SK-N-SH (cell line): ENCODE measurements around the gene GNB5. TPM values are rescaled to one million over a fixed set of nuclear protein-coding genes. Genes with fewer than 3 reads are reported as not detected.

Experiments
- CTCF ChIA-PET: fragments of 300-600, 350-600 bp; formaldehyde crosslinking; extraction: SDS; loops from one replicate; lab custom pipeline; 2021; lab: Yijun Ruan, JAX
- POLR2A ChIA-PET: fragments of 350-600 bp; sonication (Branson Sonifier 250); formaldehyde crosslinking; extraction: SDS; loops from one replicate; lab custom pipeline; 2020; ENCODE audit warnings: antibody characterized with exemption, inconsistent platforms; lab: Yijun Ruan, JAX
- DNase-seq: peaks from one replicate; pipeline ENCODE4 v3.0.0; 2012
- H2AFZ ChIP-seq: fragments of 200-600 bp; sonication (generic); 2 replicates; pipeline ENCODE4 v1.8.1; 2016; ENCODE audit warnings: antibody characterized with exemption, mild to moderate bottlenecking, low read depth
- H3F3A ChIP-seq: fragments of 200-600 bp; sonication (generic); replicated peaks from 2 replicates; pipeline ENCODE3; 2016; ENCODE audit warnings: antibody characterized with exemption, mild to moderate bottlenecking; ENCODE audit not compliant: insufficient read depth
- H3K27ac ChIP-seq, 2 experiments: fragments of 200-500 bp in 1 of 2; fragments of 200-600 bp in 1 of 2; sonication (Bioruptor generic) in 1 of 2; sonication (generic), shearing (Covaris generic) in 1 of 2; 2 replicates each; pipeline versions ENCODE4 v1.5.1 to v1.6.1; 2014 to 2016; ENCODE audit warnings: low read depth in 2 of 2, inconsistent platforms in 1 of 2, low read length in 1 of 2, mild to moderate bottlenecking in 1 of 2, mixed read lengths in 1 of 2
- H3K27me3 ChIP-seq: fragments of 200-600 bp; sonication (generic), shearing (Covaris generic); 2 replicates; pipeline ENCODE4 v1.6.1; 2016; ENCODE audit warnings: mixed run types; ENCODE audit not compliant: insufficient read depth
- H3K36me3 ChIP-seq, 2 experiments: fragments of 200-500 bp in 1 of 2; fragments of 200-600 bp in 1 of 2; sonication (Bioruptor generic) in 1 of 2; sonication (generic) in 1 of 2; replicated peaks in 1 of 2; 2 replicates each; pipeline versions ENCODE3 to v1.5.1; 2014 to 2016; ENCODE audit warnings: low read length in 1 of 2, mild to moderate bottlenecking in 1 of 2; ENCODE audit not compliant: insufficient read depth in 2 of 2, control insufficient read depth in 1 of 2
- H3K4me1 ChIP-seq, 2 experiments: fragments of 200-500 bp in 1 of 2; fragments of 200-600 bp in 1 of 2; sonication (Bioruptor generic) in 1 of 2; sonication (generic), shearing (Covaris generic) in 1 of 2; 2 replicates each; pipeline versions ENCODE4 v1.5.1 to v1.6.1; 2014 to 2016; ENCODE audit warnings: low read depth in 1 of 2, low read length in 1 of 2, mixed run types in 1 of 2; ENCODE audit not compliant: insufficient read depth in 2 of 2, control insufficient read depth in 1 of 2
- H3K4me2 ChIP-seq: fragments of 200-600 bp; sonication (generic), shearing (Covaris generic); 2 replicates; pipeline ENCODE4 v1.6.1; 2017; ENCODE audit warnings: mixed run types
- H3K4me3 ChIP-seq, 2 experiments: fragments of 200-500 bp in 1 of 2; fragments of 200-600 bp in 1 of 2; sonication (Bioruptor generic) in 1 of 2; sonication (generic), shearing (Covaris generic) in 1 of 2; 2 replicates each; pipeline versions ENCODE4 v1.5.1 to v1.8.1; 2014 to 2016; ENCODE audit warnings: low read depth in 2 of 2, inconsistent platforms in 1 of 2, low read length in 1 of 2, mild to moderate bottlenecking in 1 of 2, mixed read lengths in 1 of 2, moderate library complexity in 1 of 2
- H3K79me2 ChIP-seq: fragments of 200-600 bp; sonication (generic); 2 replicates; pipeline ENCODE4 v1.8.1; 2017; ENCODE audit warnings: mild to moderate bottlenecking; ENCODE audit not compliant: insufficient read depth
- H3K9ac ChIP-seq: fragments of 200-600 bp; sonication (generic); 2 replicates; pipeline ENCODE4 v1.6.1; 2017; ENCODE audit warnings: mixed run types
- H3K9me2 ChIP-seq: fragments of 200-600 bp; sonication (generic); 2 replicates; pipeline ENCODE4 v1.6.1; 2017; ENCODE audit warnings: mixed run types
- H3K9me3 ChIP-seq: fragments of 200-600 bp; sonication (generic); 2 replicates; pipeline ENCODE4 v1.6.1; 2017; ENCODE audit warnings: mixed run types, mild to moderate bottlenecking, moderate library complexity
- H4K20me1 ChIP-seq: fragments of 200-600 bp; sonication (generic); 2 replicates; pipeline ENCODE4 v1.6.1; 2017; ENCODE audit warnings: mild to moderate bottlenecking, mixed run types; ENCODE audit not compliant: insufficient read depth
- ELF1 ChIP-seq: IDR thresholded peaks from 2 replicates; pipeline ENCODE4 v1.4.0; 2012
- EZH2phosphoT487 ChIP-seq: fragments of 200-600 bp; sonication (generic); IDR thresholded peaks from 2 replicates; pipeline ENCODE4 v1.6.1; 2017; ENCODE audit warnings: low read depth, mixed run types, mild to moderate bottlenecking, antibody characterized with exemption, moderate library complexity, borderline replicate concordance
- FOSL2 ChIP-seq: IDR thresholded peaks from 2 replicates; pipeline ENCODE4 v1.4.0; 2012; ENCODE audit warnings: low read depth, mild to moderate bottlenecking, moderate library complexity, borderline replicate concordance
- IRF3 ChIP-seq: fragments of 150-350 bp; IDR thresholded peaks from 2 replicates; pipeline ENCODE4 v1.6.1; 2016; ENCODE audit warnings: mild to moderate bottlenecking, low read depth, low read length
- MAX ChIP-seq: IDR thresholded peaks from 2 replicates; pipeline ENCODE4 v1.4.0; 2012; ENCODE audit warnings: low read depth
- NFIC ChIP-seq: IDR thresholded peaks from 2 replicates; pipeline ENCODE4 v1.4.0; 2012; ENCODE audit warnings: borderline replicate concordance
- POLR2AphosphoS5 ChIP-seq: IDR thresholded peaks from 2 replicates; pipeline ENCODE4 v1.6.1; 2012; ENCODE audit warnings: low read depth, low read length
- RAD21 ChIP-seq: IDR thresholded peaks from 2 replicates; pipeline ENCODE4 v1.6.1; 2012; ENCODE audit warnings: mild to moderate bottlenecking, low read length
- RCOR1 ChIP-seq: fragments of 150-350 bp; IDR thresholded peaks from 2 replicates; pipeline ENCODE4 v1.6.1; 2017; ENCODE audit warnings: antibody characterized with exemption, low read length
- SIN3A ChIP-seq: IDR thresholded peaks from 2 replicates; pipeline ENCODE4 v1.6.1; 2012; ENCODE audit warnings: low read depth, mild to moderate bottlenecking, low read length, moderate library complexity, borderline replicate concordance
- SMC3 ChIP-seq: IDR thresholded peaks from 2 replicates; pipeline ENCODE4 v1.6.1; 2012; ENCODE audit warnings: low read depth, low read length, improper control_type of control experiment
- TAF1 ChIP-seq: IDR thresholded peaks from 2 replicates; pipeline ENCODE4 v1.6.1; 2012; ENCODE audit warnings: low read depth, mild to moderate bottlenecking, low read length, moderate library complexity, borderline replicate concordance
- TEAD4 ChIP-seq: IDR thresholded peaks from 2 replicates; pipeline ENCODE4 v1.4.0; 2012; ENCODE audit warnings: mild to moderate bottlenecking, borderline replicate concordance; ENCODE audit not compliant: insufficient read depth
- WGBS: methylation state at CpG from one replicate; pipeline ENCODE4 v1.1.6; 2017; ENCODE audit warnings: low lambda C conversion rate; 5-methylcytosine and 5-hydroxymethylcytosine counted together
- polyA plus RNA-seq, 3 experiments: library from polyadenylated mRNA; depleted of rRNA; stranded (reverse); fragments of >200 nt; gene quantifications; 2 replicates each; pipeline ENCODE4 v1.2.3, GENCODE V29; 2012
- TF ChIP-seq, protein P1 (sequence below): IDR thresholded peaks from 2 replicates; pipeline ENCODE4 v1.4.0; 2012; ENCODE audit warnings: low read depth, borderline replicate concordance
- TF ChIP-seq, protein P2 (sequence below): IDR thresholded peaks from 2 replicates; pipeline ENCODE4 v1.6.1; 2012; ENCODE audit warnings: mild to moderate bottlenecking, low read depth, low read length, moderate library complexity

GNB5 gene
- polyA plus RNA-seq, 1 of the 3 experiments (the other 2 are of a cell fraction), result 73.7 TPM

- DNase-seq, result no peak
- no peaks in the 10 kb centered on the region for H3F3A ChIP-seq
- H3K9ac ChIP-seq, result no peak overlapping the region
- H2AFZ ChIP-seq, result no peak overlapping the region
- peaks cover 7 to 11% of the 10 kb centered on the region in 2 experiments; a peak in 1 of 4 replicates for H3K4me1 ChIP-seq
- 85% methylated on average over 10 of the region's 10 CpGs for WGBS
- H3K9me2 ChIP-seq, result no peaks in the 10 kb centered on the region
- ChIA-PET POLR2A (interaction anchor here (2.3 kb wide), 1 partner anchor 209 kb away, joined by 11 read pairs; the partner anchor contains the start of gene LEO1), CTCF (no interaction called here)
- H4K20me1 ChIP-seq, result no peaks in the 10 kb centered on the region
- H3K4me2 ChIP-seq, result 0 out of 2 replicates have a peak overlapping the region, but pooled peaks have one; percentile 82
- TF ChIP-seq EZH2phosphoT487, result no peak
- TF ChIP-seq, protein P1, sequence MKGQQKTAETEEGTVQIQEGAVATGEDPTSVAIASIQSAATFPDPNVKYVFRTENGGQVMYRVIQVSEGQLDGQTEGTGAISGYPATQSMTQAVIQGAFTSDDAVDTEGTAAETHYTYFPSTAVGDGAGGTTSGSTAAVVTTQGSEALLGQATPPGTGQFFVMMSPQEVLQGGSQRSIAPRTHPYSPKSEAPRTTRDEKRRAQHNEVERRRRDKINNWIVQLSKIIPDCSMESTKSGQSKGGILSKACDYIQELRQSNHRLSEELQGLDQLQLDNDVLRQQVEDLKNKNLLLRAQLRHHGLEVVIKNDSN, result no peak
- TF ChIP-seq RCOR1, result no peak
- TF ChIP-seq, protein P2, sequence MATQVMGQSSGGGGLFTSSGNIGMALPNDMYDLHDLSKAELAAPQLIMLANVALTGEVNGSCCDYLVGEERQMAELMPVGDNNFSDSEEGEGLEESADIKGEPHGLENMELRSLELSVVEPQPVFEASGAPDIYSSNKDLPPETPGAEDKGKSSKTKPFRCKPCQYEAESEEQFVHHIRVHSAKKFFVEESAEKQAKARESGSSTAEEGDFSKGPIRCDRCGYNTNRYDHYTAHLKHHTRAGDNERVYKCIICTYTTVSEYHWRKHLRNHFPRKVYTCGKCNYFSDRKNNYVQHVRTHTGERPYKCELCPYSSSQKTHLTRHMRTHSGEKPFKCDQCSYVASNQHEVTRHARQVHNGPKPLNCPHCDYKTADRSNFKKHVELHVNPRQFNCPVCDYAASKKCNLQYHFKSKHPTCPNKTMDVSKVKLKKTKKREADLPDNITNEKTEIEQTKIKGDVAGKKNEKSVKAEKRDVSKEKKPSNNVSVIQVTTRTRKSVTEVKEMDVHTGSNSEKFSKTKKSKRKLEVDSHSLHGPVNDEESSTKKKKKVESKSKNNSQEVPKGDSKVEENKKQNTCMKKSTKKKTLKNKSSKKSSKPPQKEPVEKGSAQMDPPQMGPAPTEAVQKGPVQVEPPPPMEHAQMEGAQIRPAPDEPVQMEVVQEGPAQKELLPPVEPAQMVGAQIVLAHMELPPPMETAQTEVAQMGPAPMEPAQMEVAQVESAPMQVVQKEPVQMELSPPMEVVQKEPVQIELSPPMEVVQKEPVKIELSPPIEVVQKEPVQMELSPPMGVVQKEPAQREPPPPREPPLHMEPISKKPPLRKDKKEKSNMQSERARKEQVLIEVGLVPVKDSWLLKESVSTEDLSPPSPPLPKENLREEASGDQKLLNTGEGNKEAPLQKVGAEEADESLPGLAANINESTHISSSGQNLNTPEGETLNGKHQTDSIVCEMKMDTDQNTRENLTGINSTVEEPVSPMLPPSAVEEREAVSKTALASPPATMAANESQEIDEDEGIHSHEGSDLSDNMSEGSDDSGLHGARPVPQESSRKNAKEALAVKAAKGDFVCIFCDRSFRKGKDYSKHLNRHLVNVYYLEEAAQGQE, result no peak
- no peaks in the 10 kb centered on the region for H3K27me3 ChIP-seq
- no peak overlapping the region for H3K4me3 ChIP-seq
- no peak overlapping the region for H3K27ac ChIP-seq
- H3K36me3 ChIP-seq, result peaks cover 0 to 7% of the 10 kb centered on the region in 2 experiments
- H3K79me2 ChIP-seq, result peaks cover 32% of the 10 kb centered on the region
- no peaks in the 10 kb centered on the region for H3K9me3 ChIP-seq
Observed at GRCh38 chr15:52180851-52181450, 10.2 kb downstream of the GNB5 start.

GRCh38 chr15:52180196-52180835, 10.9 kb downstream of the GNB5 start:
- Histone ChIP-seq H3K4me2 (peak overlapping the region; percentile 82), H3K27ac (peak overlapping the region; percentile 65 to 73; a peak in 3 of 4 replicates), H3F3A (no peaks in the 10 kb centered on the region), H3K79me2 (peaks cover 38% of the 10 kb centered on the region), H3K4me3 (peak overlapping the region; percentile 75 to 84), H3K9me2 (no peaks in the 10 kb centered on the region), H3K9me3 (no peaks in the 10 kb centered on the region), H2AFZ (peak overlapping the region; percentile 97; the same call in 1 of the 2 replicates), H3K36me3 (peaks cover 0 to 7% of the 10 kb centered on the region in 2 experiments), H3K9ac (peak overlapping the region; percentile 80), H3K27me3 (no peaks in the 10 kb centered on the region), H3K4me1 (peaks cover 7 to 11% of the 10 kb centered on the region in 2 experiments; a peak in 1 of 4 replicates), H4K20me1 (no peaks in the 10 kb centered on the region)
- ChIA-PET CTCF (interaction anchor here (1.3 to 1.5 kb wide), 2 partner anchors 28 to 160 kb away, joined by 3 to 5 read pairs; no protein-coding TSS in a partner anchor), POLR2A (interaction anchor here (0.6 to 2.3 kb wide), 4 partner anchors 43 to 209 kb away, joined by 3 to 11 read pairs (median 4); partner anchors contain the start of gene LEO1)
- no peak for DNase-seq
- 64% methylated on average over 23 of the region's 31 CpGs for WGBS
- TF ChIP-seq SMC3, result no peak
- TF ChIP-seq ELF1, result no peak
- TF ChIP-seq FOSL2, result no peak
- no peak for TF ChIP-seq RAD21
- TF ChIP-seq POLR2AphosphoS5, result no peak
- no peak for TF ChIP-seq TEAD4
- no peak for TF ChIP-seq IRF3
- TF ChIP-seq NFIC, result no peak
- no peak for TF ChIP-seq SIN3A
- TF ChIP-seq MAX, result no peak
- TF ChIP-seq TAF1, result no peak
- TF ChIP-seq, protein P2, result no peak
